SK-N-SH treated with all-trans-retinoic acid at 6 μM for 48 hours (cell line): ENCODE results near the gene CAP1.

Source experiments
- ATAC-seq: fragments of 200-7000 bp; cut with Tn5 transposase; 3 replicates; pipeline ENCODE4 v1.9.1; 2020; ENCODE audit warnings: mild to moderate bottlenecking, moderate library complexity
- CSDC2 ChIP-seq: fragments of 250-450 bp; sonication (Bioruptor Pico); IDR thresholded peaks from 2 replicates; pipeline ENCODE4 v1.5.0; 2020; ENCODE audit warnings: mild to moderate bottlenecking, moderate library complexity
- ESRRG ChIP-seq: fragments of 250-450 bp; sonication (Bioruptor Pico); IDR thresholded peaks from 2 replicates; pipeline ENCODE4 v1.6.1; 2021; ENCODE audit warnings: mild to moderate bottlenecking
- OSR1 ChIP-seq: fragments of 250-450 bp; sonication (Bioruptor Pico); IDR thresholded peaks from 2 replicates; pipeline ENCODE4 v1.8.0; 2022; ENCODE audit warnings: moderate library complexity, mild to moderate bottlenecking, inconsistent platforms
- PPARA ChIP-seq: fragments of 250-450 bp; sonication (Bioruptor Pico); IDR thresholded peaks from 2 replicates; pipeline ENCODE4 v1.5.0; 2020; ENCODE audit warnings: mild to moderate bottlenecking, borderline replicate concordance
- ZC3H10 ChIP-seq: fragments of 250-450 bp; sonication (Bioruptor Pico); IDR thresholded peaks from 2 replicates; pipeline ENCODE4 v1.5.1; 2021; ENCODE audit warnings: mild to moderate bottlenecking, moderate library complexity
- ZNF565 ChIP-seq: fragments of 450-650 bp; formaldehyde crosslinking; conservative IDR thresholded peaks from 2 replicates; pipeline ENCODE4 v1.5.0; 2020; ENCODE audit warnings: low read depth, mild to moderate bottlenecking, moderate library complexity
- ZNF8 ChIP-seq: fragments of 450-650 bp; formaldehyde crosslinking; IDR thresholded peaks from 2 replicates; pipeline ENCODE4 v1.5.0; 2020; ENCODE audit warnings: mild to moderate bottlenecking, moderate library complexity
- TF ChIP-seq, protein P1 (sequence below): fragments of 250-450 bp; sonication (Bioruptor Pico); IDR thresholded peaks from 2 replicates; pipeline ENCODE4 v1.5.1; 2021; ENCODE audit warnings: mild to moderate bottlenecking, moderate library complexity
- TF ChIP-seq, protein P2 (sequence below): fragments of 250-450 bp; sonication (Bioruptor Pico); IDR thresholded peaks from 2 replicates; pipeline ENCODE4 v1.5.0; 2020; ENCODE audit warnings: mild to moderate bottlenecking, moderate library complexity
- TF ChIP-seq, protein P3 (sequence below): fragments of 250-450 bp; sonication (Bioruptor Pico); IDR thresholded peaks from 2 replicates; pipeline ENCODE4 v1.8.0; 2020; ENCODE audit warnings: mild to moderate bottlenecking, moderate library complexity, borderline replicate concordance
- TF ChIP-seq, protein P4 (sequence below): fragments of 250-450 bp; sonication (Bioruptor Pico); IDR thresholded peaks from 2 replicates; pipeline ENCODE4 v1.8.0; 2021; ENCODE audit warnings: low read depth, mild to moderate bottlenecking, moderate library complexity, borderline replicate concordance
- TF ChIP-seq, protein P5 (sequence below): fragments of 250-450 bp; sonication (Bioruptor Pico); IDR thresholded peaks from 2 replicates; pipeline ENCODE4 v1.5.1; 2020; ENCODE audit warnings: low read depth, mild to moderate bottlenecking, moderate library complexity

The CAP1 gene

DNA sequence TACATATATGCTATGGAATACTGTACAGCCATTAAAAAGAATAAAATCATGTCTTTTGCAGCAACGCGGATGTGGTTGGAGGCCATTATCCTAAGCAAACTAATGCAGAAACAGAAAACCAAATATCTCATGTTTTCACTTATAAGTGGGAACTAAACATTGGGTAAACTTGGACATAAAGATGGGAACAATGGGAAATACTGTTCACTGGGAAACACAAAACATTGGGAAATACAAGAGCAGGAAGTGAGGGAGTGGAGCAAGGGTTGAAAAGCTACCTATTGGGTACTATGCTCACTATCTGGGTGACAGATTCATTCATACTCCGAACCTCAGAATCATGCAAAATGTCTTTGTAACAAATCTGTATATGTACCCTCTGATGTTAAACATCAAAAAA lies 73.9 kb downstream of the CAP1 start (continued):
- TF ChIP-seq, protein P1, sequence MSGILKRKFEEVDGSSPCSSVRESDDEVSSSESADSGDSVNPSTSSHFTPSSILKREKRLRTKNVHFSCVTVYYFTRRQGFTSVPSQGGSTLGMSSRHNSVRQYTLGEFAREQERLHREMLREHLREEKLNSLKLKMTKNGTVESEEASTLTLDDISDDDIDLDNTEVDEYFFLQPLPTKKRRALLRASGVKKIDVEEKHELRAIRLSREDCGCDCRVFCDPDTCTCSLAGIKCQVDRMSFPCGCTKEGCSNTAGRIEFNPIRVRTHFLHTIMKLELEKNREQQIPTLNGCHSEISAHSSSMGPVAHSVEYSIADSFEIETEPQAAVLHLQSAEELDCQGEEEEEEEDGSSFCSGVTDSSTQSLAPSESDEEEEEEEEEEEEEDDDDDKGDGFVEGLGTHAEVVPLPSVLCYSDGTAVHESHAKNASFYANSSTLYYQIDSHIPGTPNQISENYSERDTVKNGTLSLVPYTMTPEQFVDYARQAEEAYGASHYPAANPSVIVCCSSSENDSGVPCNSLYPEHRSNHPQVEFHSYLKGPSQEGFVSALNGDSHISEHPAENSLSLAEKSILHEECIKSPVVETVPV (CRISPR knock-in tag), result no peak
- TF ChIP-seq, protein P2, sequence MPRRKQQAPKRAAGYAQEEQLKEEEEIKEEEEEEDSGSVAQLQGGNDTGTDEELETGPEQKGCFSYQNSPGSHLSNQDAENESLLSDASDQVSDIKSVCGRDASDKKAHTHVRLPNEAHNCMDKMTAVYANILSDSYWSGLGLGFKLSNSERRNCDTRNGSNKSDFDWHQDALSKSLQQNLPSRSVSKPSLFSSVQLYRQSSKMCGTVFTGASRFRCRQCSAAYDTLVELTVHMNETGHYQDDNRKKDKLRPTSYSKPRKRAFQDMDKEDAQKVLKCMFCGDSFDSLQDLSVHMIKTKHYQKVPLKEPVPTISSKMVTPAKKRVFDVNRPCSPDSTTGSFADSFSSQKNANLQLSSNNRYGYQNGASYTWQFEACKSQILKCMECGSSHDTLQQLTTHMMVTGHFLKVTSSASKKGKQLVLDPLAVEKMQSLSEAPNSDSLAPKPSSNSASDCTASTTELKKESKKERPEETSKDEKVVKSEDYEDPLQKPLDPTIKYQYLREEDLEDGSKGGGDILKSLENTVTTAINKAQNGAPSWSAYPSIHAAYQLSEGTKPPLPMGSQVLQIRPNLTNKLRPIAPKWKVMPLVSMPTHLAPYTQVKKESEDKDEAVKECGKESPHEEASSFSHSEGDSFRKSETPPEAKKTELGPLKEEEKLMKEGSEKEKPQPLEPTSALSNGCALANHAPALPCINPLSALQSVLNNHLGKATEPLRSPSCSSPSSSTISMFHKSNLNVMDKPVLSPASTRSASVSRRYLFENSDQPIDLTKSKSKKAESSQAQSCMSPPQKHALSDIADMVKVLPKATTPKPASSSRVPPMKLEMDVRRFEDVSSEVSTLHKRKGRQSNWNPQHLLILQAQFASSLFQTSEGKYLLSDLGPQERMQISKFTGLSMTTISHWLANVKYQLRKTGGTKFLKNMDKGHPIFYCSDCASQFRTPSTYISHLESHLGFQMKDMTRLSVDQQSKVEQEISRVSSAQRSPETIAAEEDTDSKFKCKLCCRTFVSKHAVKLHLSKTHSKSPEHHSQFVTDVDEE (CRISPR knock-in tag), result no peak
- no peak for TF ChIP-seq OSR1 (CRISPR knock-in tag)
- no peak for TF ChIP-seq ZNF8 (CRISPR knock-in tag)
- TF ChIP-seq CSDC2 (CRISPR knock-in tag), result no peak
- no peak for TF ChIP-seq PPARA
- no peak for TF ChIP-seq ZC3H10 (CRISPR knock-in tag)
- TF ChIP-seq, protein P3, sequence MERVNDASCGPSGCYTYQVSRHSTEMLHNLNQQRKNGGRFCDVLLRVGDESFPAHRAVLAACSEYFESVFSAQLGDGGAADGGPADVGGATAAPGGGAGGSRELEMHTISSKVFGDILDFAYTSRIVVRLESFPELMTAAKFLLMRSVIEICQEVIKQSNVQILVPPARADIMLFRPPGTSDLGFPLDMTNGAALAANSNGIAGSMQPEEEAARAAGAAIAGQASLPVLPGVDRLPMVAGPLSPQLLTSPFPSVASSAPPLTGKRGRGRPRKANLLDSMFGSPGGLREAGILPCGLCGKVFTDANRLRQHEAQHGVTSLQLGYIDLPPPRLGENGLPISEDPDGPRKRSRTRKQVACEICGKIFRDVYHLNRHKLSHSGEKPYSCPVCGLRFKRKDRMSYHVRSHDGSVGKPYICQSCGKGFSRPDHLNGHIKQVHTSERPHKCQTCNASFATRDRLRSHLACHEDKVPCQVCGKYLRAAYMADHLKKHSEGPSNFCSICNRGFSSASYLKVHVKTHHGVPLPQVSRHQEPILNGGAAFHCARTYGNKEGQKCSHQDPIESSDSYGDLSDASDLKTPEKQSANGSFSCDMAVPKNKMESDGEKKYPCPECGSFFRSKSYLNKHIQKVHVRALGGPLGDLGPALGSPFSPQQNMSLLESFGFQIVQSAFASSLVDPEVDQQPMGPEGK (CRISPR knock-in tag), result no peak
- TF ChIP-seq ESRRG (CRISPR knock-in tag), result no peak

DNA sequence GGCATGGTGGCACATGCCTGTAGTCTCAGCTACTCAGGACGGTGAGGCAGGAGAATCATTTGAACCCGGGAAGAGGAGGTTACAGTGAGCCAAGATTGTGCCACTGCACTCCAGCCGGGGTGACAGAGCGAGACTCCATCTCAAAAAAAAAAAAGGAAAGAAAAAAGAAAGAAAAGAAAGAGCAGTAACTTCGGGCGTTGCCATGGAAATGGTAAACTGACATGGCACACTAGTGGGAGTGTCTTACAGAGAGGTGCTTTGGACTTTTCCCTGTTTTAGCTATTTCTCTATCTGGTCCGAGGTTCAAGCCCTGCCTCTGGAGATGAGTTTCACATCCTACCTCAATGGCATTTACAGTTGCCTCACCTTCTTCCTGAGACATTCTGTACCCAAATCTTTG lies 79.6 kb downstream of the CAP1 start:
- no peak for ATAC-seq

More for the DNA sequence above, 79.6 kb downstream of the CAP1 start:
- TF ChIP-seq ZC3H10 (CRISPR knock-in tag) (no peak), ZNF565 (CRISPR knock-in tag) (no peak), ESRRG (CRISPR knock-in tag) (no peak)
- TF ChIP-seq, protein P4, sequence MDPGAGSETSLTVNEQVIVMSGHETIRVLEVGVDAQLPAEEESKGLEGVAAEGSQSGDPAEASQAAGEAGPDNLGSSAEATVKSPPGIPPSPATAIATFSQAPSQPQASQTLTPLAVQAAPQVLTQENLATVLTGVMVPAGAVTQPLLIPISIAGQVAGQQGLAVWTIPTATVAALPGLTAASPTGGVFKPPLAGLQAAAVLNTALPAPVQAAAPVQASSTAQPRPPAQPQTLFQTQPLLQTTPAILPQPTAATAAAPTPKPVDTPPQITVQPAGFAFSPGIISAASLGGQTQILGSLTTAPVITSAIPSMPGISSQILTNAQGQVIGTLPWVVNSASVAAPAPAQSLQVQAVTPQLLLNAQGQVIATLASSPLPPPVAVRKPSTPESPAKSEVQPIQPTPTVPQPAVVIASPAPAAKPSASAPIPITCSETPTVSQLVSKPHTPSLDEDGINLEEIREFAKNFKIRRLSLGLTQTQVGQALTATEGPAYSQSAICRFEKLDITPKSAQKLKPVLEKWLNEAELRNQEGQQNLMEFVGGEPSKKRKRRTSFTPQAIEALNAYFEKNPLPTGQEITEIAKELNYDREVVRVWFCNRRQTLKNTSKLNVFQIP (CRISPR knock-in tag), result no peak
- TF ChIP-seq, protein P1 (CRISPR knock-in tag), result no peak
- TF ChIP-seq, protein P5, sequence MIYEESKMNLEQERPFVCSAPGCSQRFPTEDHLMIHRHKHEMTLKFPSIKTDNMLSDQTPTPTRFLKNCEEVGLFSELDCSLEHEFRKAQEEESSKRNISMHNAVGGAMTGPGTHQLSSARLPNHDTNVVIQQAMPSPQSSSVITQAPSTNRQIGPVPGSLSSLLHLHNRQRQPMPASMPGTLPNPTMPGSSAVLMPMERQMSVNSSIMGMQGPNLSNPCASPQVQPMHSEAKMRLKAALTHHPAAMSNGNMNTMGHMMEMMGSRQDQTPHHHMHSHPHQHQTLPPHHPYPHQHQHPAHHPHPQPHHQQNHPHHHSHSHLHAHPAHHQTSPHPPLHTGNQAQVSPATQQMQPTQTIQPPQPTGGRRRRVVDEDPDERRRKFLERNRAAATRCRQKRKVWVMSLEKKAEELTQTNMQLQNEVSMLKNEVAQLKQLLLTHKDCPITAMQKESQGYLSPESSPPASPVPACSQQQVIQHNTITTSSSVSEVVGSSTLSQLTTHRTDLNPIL, result no peak
